Measurements from ENCODE around the gene YKT6.
"Not testable (repeated sequence)": the region's sequence is repeated elsewhere in the genome, so short reads cannot be mapped to it uniquely, and the experiment has no call there.

YKT6 gene

DNA sequence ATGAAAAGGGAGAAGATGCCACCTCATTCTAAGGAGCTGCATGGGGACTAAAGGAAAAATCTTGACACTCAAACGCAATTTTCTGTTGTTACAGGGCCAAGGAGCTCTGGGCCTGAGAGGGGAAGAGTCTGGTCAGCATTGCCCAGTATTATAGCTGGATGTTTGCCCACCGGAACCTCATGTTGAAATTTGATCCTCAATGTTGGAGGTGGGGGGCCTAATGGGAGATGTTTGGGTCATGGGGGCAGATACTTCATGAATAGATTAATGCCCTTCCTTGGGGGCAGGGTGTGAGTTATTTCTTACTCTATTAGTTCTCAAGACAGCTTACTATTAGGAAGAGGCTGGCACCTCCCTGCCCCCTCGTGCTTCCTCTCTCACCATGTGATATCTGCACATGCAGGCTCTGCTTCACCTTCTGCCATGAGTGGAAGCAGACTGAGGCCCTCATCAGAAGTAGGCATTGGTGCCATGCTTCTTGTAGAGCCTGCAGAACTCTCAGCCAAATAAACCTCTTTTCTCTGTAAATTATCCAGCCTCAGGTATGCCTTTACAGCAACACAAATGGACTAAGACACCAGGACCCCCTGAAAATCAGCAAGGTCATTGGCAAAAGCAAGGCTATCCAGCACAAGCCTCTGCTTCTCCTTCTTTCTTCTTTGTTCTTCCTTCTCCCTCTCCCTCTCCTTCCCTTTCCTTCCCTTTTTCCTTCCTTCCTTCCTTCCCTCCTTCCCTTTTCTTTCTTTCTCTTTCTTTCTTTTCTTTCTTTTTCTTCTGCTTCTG lies 26.7 kb upstream of the YKT6 start:
- TF ChIP-seq, protein P1, sequence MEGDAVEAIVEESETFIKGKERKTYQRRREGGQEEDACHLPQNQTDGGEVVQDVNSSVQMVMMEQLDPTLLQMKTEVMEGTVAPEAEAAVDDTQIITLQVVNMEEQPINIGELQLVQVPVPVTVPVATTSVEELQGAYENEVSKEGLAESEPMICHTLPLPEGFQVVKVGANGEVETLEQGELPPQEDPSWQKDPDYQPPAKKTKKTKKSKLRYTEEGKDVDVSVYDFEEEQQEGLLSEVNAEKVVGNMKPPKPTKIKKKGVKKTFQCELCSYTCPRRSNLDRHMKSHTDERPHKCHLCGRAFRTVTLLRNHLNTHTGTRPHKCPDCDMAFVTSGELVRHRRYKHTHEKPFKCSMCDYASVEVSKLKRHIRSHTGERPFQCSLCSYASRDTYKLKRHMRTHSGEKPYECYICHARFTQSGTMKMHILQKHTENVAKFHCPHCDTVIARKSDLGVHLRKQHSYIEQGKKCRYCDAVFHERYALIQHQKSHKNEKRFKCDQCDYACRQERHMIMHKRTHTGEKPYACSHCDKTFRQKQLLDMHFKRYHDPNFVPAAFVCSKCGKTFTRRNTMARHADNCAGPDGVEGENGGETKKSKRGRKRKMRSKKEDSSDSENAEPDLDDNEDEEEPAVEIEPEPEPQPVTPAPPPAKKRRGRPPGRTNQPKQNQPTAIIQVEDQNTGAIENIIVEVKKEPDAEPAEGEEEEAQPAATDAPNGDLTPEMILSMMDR (IDR thresholded peaks at IDR 0.05; ENCODE audit: low read depth, low read length), result no peak
- no peak overlapping the region for H3K4me3 ChIP-seq (ENCODE audit: low read depth, low read length)

DNA sequence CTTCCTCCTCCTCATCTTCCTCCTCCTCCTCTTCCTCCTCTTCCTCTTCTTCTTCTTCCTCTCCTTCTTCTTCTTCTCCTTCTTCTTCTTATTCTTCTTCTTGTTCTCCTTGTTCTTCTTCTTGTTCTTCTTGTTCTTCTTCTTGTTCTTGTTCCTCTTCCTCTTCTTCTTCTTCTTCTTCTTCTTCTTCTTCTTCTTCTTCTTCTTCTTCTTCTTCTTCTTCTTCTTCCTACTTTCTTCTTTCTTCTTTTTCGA lies 26.2 kb upstream of the YKT6 start:
- not testable (repeated sequence) for H3K4me3 ChIP-seq (ENCODE audit: low read depth, low read length)

DNA sequence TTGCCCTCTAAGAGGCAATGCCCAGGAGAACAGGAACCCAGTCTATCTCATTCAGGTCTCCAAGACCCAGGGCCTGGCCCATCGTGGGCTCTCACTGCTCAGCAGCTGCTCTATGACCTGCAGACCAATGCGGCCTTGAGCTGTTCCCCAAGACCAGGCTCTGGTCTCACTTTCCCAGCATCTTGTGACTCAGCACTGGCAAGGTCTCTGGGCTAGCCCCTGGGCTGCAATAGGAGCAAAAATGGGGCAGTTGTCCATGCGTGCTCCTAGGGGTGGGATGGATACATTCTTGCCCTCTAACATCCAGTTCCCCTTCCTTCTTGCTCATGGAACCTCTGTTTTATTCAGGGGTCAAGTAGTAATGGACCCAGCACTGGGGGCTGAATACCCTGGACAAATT lies 25.0 kb upstream of the YKT6 start:
- TF ChIP-seq, protein P1 (IDR thresholded peaks at IDR 0.05; ENCODE audit: low read depth, low read length), result no peak

DNA sequence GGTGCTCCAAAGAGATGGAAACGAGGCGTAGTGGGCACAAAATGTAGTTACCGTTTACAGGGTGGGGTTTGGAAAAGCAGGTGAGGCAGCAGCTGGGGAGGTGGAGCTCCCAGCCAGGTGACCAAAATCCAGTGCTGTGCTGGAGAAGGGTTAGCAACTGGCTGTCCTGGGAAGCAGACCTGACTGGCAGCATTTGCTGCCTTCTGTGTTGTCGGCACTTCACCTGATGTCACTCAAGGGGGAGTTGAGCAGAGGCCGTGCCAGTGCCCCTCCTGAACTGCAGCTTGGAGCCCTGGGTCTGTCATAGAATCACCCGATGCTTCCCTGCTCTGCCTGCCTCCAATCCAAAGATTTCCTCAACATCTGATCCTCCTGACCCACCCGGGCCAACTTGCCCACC lies 24.3 kb upstream of the YKT6 start:
- H3K4me3 ChIP-seq (ENCODE audit: low read depth, low read length), result no peak overlapping the region
- TF ChIP-seq, protein P1 (IDR thresholded peaks at IDR 0.05; ENCODE audit: low read depth, low read length), result no peak

More for the DNA sequence above, 25.0 kb upstream of the YKT6 start:
- no peak overlapping the region for H3K4me3 ChIP-seq (ENCODE audit: low read depth, low read length)

DNA sequence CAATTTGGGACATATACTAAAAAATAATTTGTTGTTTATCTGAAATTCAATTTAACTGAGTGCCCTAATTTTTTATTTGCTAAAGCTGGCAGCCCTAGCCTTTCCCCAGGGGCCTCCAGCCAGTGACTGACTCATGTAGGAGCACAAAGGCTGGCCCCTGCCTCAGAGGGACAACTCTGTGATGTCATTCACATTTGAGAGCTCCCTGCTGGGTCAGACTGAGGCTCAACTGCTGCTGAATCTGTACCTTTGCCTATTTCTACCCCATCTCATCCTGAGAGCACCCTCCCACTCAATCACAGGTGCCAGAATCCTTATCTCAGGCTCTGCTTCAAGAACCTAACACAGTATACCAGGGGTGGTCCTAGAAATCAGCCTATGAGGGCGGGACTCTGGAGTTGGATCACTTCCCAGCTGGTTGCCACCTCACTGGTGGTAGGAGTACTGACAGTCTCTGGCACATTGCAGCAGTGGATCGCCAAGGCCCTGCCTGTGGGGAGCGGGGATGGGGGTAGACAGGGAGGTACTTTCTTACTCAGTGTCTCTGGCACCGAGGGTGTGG lies 23.1 kb upstream of the YKT6 start:
- TF ChIP-seq, protein P1 (IDR thresholded peaks at IDR 0.05; ENCODE audit: low read depth, low read length), result no peak
- no peak overlapping the region for H3K4me3 ChIP-seq (ENCODE audit: low read depth, low read length)

DNA sequence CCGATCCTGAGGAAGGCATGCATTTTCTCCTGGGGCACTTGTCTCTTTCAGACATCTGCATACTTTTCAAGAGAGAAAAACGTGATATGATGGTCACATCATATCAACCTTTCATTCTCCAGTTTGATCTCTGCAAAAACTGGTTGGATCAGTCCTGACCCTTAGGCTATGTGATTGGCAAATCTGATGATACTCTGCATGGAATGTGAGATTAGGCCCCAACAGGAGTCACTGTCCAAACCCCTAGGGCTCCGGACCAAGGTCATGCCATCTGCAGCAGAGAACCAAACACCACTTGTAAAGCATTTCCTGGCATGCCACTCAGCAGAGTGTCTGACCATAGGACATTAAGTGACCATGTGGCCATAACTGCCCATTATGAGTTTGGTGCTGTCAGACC lies 20.1 kb upstream of the YKT6 start:
- no peak overlapping the region for H3K4me3 ChIP-seq (ENCODE audit: low read depth, low read length)
- TF ChIP-seq, protein P1 (IDR thresholded peaks at IDR 0.05; ENCODE audit: low read depth, low read length), result no peak

DNA sequence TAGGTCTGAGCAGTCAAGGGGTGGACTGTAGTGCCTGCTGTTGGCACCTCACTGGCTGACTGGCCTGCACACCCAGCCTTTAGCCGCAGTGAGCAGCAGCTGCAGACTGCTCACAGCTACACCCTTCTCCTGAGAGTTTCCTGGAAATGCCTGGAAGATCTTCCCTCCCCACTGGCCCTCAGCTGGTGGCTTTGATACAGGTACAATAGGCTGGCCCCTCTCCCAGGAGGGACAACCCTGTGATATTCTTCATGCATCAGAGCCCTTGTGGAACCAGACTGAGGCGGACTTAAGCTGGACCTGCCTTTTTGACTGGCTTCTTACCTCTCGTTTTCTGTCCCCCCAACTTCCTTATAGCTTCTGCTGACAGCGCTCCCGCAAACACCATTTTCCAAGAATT lies 18.0 kb upstream of the YKT6 start:
- TF ChIP-seq, protein P1 (IDR thresholded peaks at IDR 0.05; ENCODE audit: low read depth, low read length), result no peak
- H3K4me3 ChIP-seq (ENCODE audit: low read depth, low read length), result no peak overlapping the region

DNA sequence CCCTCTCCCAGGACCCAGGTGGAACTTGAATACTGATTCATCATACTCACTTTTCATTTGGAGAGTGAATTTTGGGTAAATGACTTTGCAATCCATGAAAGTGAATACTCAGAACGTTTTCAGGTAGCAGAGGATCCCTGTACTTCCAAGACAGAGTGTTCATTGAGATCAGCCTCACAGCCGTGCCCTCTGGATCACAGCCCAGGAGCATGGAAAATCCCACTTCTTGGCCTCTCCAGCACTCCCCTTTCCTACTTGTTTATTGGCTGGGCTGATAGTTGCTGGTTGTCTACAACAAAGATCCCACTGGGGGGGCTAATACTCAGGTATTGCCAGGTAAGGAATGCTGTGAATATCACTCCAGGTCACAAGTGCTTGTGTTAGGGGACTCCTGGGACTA lies 17.4 kb upstream of the YKT6 start:
- TF ChIP-seq, protein P1 (IDR thresholded peaks at IDR 0.05; ENCODE audit: low read depth, low read length), result no peak
- no peak overlapping the region for H3K4me3 ChIP-seq (ENCODE audit: low read depth, low read length)
